Measurements from ENCODE around the gene FAM25A. TPM values are rescaled to one million over a fixed set of nuclear protein-coding genes. Genes with fewer than 3 reads are reported as not detected.

FAM25A gene
- total RNA-seq, 2 donors from 2014 or later = not detected

- Histone ChIP-seq H3K4me3 (no peak overlapping the region), H3K36me3 (peaks cover 39% of the 10 kb centered on the region), H3K27me3 (replicated peaks; ENCODE audit: insufficient read depth) (no peaks in the 10 kb centered on the region), H3K4me1 (ENCODE audit: control insufficient read depth in 1 of 2, low read depth in 2 of 2) (no peaks in the 10 kb centered on the region), H3K27ac (no peak overlapping the region), H3K9me3 (no peaks in the 10 kb centered on the region)
- no peak for TF ChIP-seq CTCF (IDR thresholded peaks at IDR 0.05)
- DNase-seq (ENCODE audit: low spot score) = no peak
- ATAC-seq (ENCODE audit: insufficient number of reproducible peaks, low FRiP score, low read depth) = no peak
These were observed 48.2 kb downstream of the FAM25A start for GRCh38 chr10:87068281-87068680.

- no peaks in the 10 kb centered on the region for H3K27me3 ChIP-seq (replicated peaks; ENCODE audit: insufficient read depth)
- DNase-seq (ENCODE audit: low spot score) = no peak
- ATAC-seq (ENCODE audit: insufficient number of reproducible peaks, low FRiP score, low read depth) = no peak
- no peak overlapping the region for H3K4me3 ChIP-seq
- peaks cover 21% of the 10 kb centered on the region for H3K36me3 ChIP-seq
- no peaks in the 10 kb centered on the region for H3K9me3 ChIP-seq
- H3K4me1 ChIP-seq (ENCODE audit: control insufficient read depth in 1 of 2, low read depth in 2 of 2) = peaks cover 0 to 6% of the 10 kb centered on the region in 2 donors
- H3K27ac ChIP-seq = no peak overlapping the region
- TF ChIP-seq CTCF (IDR thresholded peaks at IDR 0.05) = no peak
These were observed 52.4 kb downstream of the FAM25A start for GRCh38 chr10:87072449-87072848.

Other genes with a start within 250 kb of the FAM25A start
- gene MMRN2, start 62.7 kb upstream of the FAM25A start, total RNA-seq = 10 to 100 TPM; 49.4 to 55.0 TPM
- 100 to 1,000 TPM in 1 of 2 donors, 10 to 100 TPM in 1; 50.9 to 167 TPM for gene SNCG, start 61.7 kb upstream of the FAM25A start, total RNA-seq
- gene ADIRF, start 51.8 kb upstream of the FAM25A start, total RNA-seq = 100 to 1,000 TPM; 318 to 644 TPM
- 100 to 1,000 TPM; 141 to 189 TPM for gene GLUD1, start 74.5 kb downstream of the FAM25A start, total RNA-seq
- gene SHLD2, start 74.9 kb downstream of the FAM25A start, total RNA-seq = 10 to 100 TPM; 18.1 to 28.9 TPM
- gene NUTM2A, start 205.2 kb downstream of the FAM25A start, total RNA-seq = 1 to 10 TPM in 1 of 2 donors, under 1 TPM in 1; 0.81 to 2.7 TPM